AG04449 (cell line): Measurements from ENCODE around the gene NCOA3.

ENCODE experiments used
- CTCF ChIA-PET: fragments of 350-600 bp; formaldehyde crosslinking; extraction: SDS; loops from one replicate; lab custom pipeline; 2021; ENCODE audit warnings: antibody characterized with exemption; lab: Yijun Ruan, JAX
- POLR2A ChIA-PET: fragments of 400-600, 350-600 bp; formaldehyde crosslinking; extraction: SDS; loops from one replicate; lab custom pipeline; 2020; ENCODE audit warnings: antibody characterized with exemption, inconsistent platforms; lab: Yijun Ruan, JAX
- DNase-seq: peaks from one replicate; pipeline ENCODE4 v3.0.0-alpha.2; 2010; ENCODE audit warnings: low read depth, low spot score
- H3K4me3 ChIP-seq: 2 replicates; pipeline ENCODE4 v1.5.1; 2011; ENCODE audit warnings: low read depth, mild to moderate bottlenecking, control low read depth, low read length
- CTCF ChIP-seq: IDR thresholded peaks from one replicate; pipeline ENCODE4 v1.5.1; 2011; ENCODE audit warnings: mild to moderate bottlenecking, moderate library complexity, low read length, control low read depth, inconsistent platforms; ENCODE audit not compliant: insufficient read depth; ENCODE audit errors: missing control alignments

Gene NCOA3

GRCh38 chr20:47515843-47516242 is 14.2 kb downstream of the NCOA3 start:
- DNase-seq: no peak
- POLR2A ChIA-PET: no interaction called here
- TF ChIP-seq CTCF: no peak
- no peak overlapping the region for H3K4me3 ChIP-seq
- CTCF ChIA-PET: interaction anchor here (0.7 to 2.1 kb wide), 4 partner anchors 9 to 118 kb away, joined by 3 to 5 read pairs (median 3); no protein-coding TSS in a partner anchor

GRCh38 chr20:47521059-47521808 is 19.5 kb downstream of the NCOA3 start:
- H3K4me3 ChIP-seq: no peak overlapping the region
- ChIA-PET POLR2A (interaction anchor here (0.6 kb wide), 1 partner anchor 264 kb away, joined by 3 read pairs; no protein-coding TSS in a partner anchor), CTCF (no interaction called here)
- no peak for TF ChIP-seq CTCF
- DNase-seq: no peak

GRCh38 chr20:47524015-47524784 is 22.5 kb downstream of the NCOA3 start:
- POLR2A ChIA-PET: no interaction called here

GRCh38 chr20:47527004-47527800 is 25.5 kb downstream of the NCOA3 start:
- no peak overlapping the region for H3K4me3 ChIP-seq
- no peak for TF ChIP-seq CTCF
- POLR2A ChIA-PET: interaction anchor here (2.5 kb wide), 1 partner anchor 26 kb away, joined by 8 read pairs; the partner anchor contains the start of gene NCOA3
- CTCF ChIA-PET: interaction anchor here (1.0 to 1.1 kb wide), 2 partner anchors 35 to 254 kb away, joined by 3 read pairs; no protein-coding TSS in a partner anchor
- no peak for DNase-seq

More at GRCh38 chr20:47524015-47524784, 22.5 kb downstream of the NCOA3 start:
- TF ChIP-seq CTCF: no peak
- no peak for DNase-seq
- no peak overlapping the region for H3K4me3 ChIP-seq
- CTCF ChIA-PET: no interaction called here

GRCh38 chr20:47529840-47530239 is 28.2 kb downstream of the NCOA3 start:
- TF ChIP-seq CTCF: no peak
- ChIA-PET POLR2A (no interaction called here), CTCF (interaction anchor here (1.1 kb wide), 1 partner anchor 10 kb away, joined by 3 read pairs; no protein-coding TSS in a partner anchor)
- DNase-seq: no peak
- H3K4me3 ChIP-seq: no peak overlapping the region
